ENCODE data around the gene TMEM30B.

TMEM30B gene

DNA sequence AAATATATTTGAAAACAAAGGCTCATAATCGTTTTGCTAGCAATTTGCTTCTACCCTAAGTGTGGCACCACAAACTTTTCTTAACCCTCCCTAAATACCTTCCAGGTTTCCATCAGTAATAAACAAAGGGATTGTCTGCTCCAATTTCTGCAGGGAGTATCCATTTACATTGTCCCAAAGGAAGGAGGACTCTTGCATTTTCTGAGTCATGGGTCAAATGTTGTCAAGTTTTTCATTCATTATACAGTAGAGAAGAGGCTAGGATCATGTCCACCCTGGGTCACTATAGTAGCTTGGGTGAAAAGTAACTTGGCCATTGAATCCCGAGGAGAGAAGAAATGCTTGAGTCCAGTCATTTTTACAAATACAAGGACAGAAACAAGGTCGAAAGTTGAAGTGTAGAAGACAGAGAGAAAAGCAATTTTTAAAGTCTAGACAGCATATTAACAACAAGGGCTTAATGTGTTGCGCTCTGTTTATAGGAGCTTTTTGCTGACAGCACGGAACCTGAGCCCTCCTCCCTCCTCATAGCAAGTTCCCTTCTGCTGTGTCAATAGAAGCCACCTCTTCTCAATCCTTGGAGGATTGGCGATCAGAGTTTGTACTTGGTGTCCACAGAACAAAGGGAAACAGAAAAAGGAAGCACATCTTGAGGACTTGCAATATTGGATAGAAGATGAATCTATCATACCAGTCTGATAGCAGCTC is 53.1 kb downstream of the TMEM30B start:
- no peak overlapping the region for H3K4me3 ChIP-seq
- no peak overlapping the region for H3K27ac ChIP-seq
- TF ChIP-seq, protein P1, sequence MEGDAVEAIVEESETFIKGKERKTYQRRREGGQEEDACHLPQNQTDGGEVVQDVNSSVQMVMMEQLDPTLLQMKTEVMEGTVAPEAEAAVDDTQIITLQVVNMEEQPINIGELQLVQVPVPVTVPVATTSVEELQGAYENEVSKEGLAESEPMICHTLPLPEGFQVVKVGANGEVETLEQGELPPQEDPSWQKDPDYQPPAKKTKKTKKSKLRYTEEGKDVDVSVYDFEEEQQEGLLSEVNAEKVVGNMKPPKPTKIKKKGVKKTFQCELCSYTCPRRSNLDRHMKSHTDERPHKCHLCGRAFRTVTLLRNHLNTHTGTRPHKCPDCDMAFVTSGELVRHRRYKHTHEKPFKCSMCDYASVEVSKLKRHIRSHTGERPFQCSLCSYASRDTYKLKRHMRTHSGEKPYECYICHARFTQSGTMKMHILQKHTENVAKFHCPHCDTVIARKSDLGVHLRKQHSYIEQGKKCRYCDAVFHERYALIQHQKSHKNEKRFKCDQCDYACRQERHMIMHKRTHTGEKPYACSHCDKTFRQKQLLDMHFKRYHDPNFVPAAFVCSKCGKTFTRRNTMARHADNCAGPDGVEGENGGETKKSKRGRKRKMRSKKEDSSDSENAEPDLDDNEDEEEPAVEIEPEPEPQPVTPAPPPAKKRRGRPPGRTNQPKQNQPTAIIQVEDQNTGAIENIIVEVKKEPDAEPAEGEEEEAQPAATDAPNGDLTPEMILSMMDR (IDR thresholded peaks at IDR 0.05), result no peak
- no peak for DNase-seq (ENCODE audit: low spot score)

All from coronary artery (tissue), 2 donors.